K562 (cell line): ENCODE measurements around the gene SLC25A51. TPM values are rescaled to one million over a fixed set of nuclear protein-coding genes. Genes with fewer than 3 reads are reported as not detected.

ENCODE experiments used
- BCOR ChIP-seq: fragments of 450-650 bp; IDR thresholded peaks from 2 replicates; pipeline ENCODE4 v1.6.1; 2016
- EP400 ChIP-seq: fragments of 450-650 bp; IDR thresholded peaks from 2 replicates; pipeline ENCODE4 v1.6.1; 2017; ENCODE audit warnings: antibody characterized with exemption, mild to moderate bottlenecking, moderate library complexity
- HMGN3 ChIP-seq: IDR thresholded peaks from 2 replicates; pipeline ENCODE4 v1.6.1; 2011; ENCODE audit warnings: borderline replicate concordance, low read depth, mild to moderate bottlenecking, mixed read lengths, low read length; ENCODE audit not compliant: insufficient read length; ENCODE audit errors: extremely low read depth
- PHB2 ChIP-seq: fragments of 450-650 bp; IDR thresholded peaks from 2 replicates; pipeline ENCODE4 v1.6.1; 2017; ENCODE audit warnings: low read depth
- POLR2AphosphoS5 ChIP-seq: IDR thresholded peaks from 2 replicates; pipeline ENCODE4 v1.6.1; 2011; ENCODE audit warnings: mild to moderate bottlenecking, low read depth, low read length, moderate library complexity; ENCODE audit not compliant: control insufficient read depth, insufficient read depth
- RBM17 ChIP-seq: fragments of 200-400 bp; formaldehyde crosslinking; IDR thresholded peaks from 2 replicates; pipeline ENCODE4 v1.6.1; 2017; ENCODE audit warnings: low read depth, mild to moderate bottlenecking, low read length, borderline replicate concordance
- STAT5A ChIP-seq: IDR thresholded peaks from 2 replicates; pipeline ENCODE4 v1.6.1; 2012; ENCODE audit warnings: low read length, inconsistent platforms, borderline replicate concordance
- TCF3 ChIP-seq: sonication (generic); formaldehyde crosslinking; IDR thresholded peaks from 2 replicates; pipeline ENCODE4 v1.4.0; 2020; ENCODE audit warnings: mild to moderate bottlenecking, missing genetic modification reagents
- TOE1 ChIP-seq, 2 experiments: fragments of 450-650 bp in 1 of 2; sonication (generic) in 1 of 2; formaldehyde crosslinking in 1 of 2; IDR thresholded peaks; 2 replicates each; pipeline versions ENCODE4 v1.7.1 to v1.8.0; 2016 to 2022; ENCODE audit warnings: borderline replicate concordance in 2 of 2, mild to moderate bottlenecking in 2 of 2, antibody characterized with exemption in 1 of 2, inconsistent platforms in 1 of 2, low read depth in 1 of 2, missing genetic modification reagents in 1 of 2, moderate library complexity in 1 of 2
- TRIM24 ChIP-seq, 2 experiments: fragments of 450-650 bp; IDR thresholded peaks; 2 replicates each; pipeline ENCODE4 v1.6.1; 2016
- XRCC5 ChIP-seq: fragments of 200-400 bp; formaldehyde crosslinking; IDR thresholded peaks from 2 replicates; pipeline ENCODE4 v1.6.1; 2017; ENCODE audit warnings: low read depth, mild to moderate bottlenecking, low read length
- ZNF239 ChIP-seq: fragments of 250-450 bp; sonication (Bioruptor Pico); IDR thresholded peaks from 2 replicates; pipeline ENCODE4 v1.4.0; 2020; ENCODE audit warnings: mild to moderate bottlenecking
- ZNF764 ChIP-seq: fragments of 250-450 bp; sonication (Bioruptor Pico); IDR thresholded peaks from 2 replicates; pipeline ENCODE4 v1.4.0; 2020; ENCODE audit warnings: low read depth, mild to moderate bottlenecking, moderate library complexity
- ZSCAN32 ChIP-seq: fragments of 450-650 bp; formaldehyde crosslinking; IDR thresholded peaks from 2 replicates; pipeline ENCODE4 v1.4.0; 2020; ENCODE audit warnings: mild to moderate bottlenecking, moderate library complexity
- polyA plus RNA-seq, 8 experiments: library from polyadenylated mRNA; depleted of rRNA in 4 of 8; stranded (reverse) in 5 of 8; unstranded in 3 of 8; fragments of >200 nt; fragmentation: Nextera tagmentation in 2 of 8; fragmentation: Illumina TruSeq in 1 of 8; extraction: Ambion mirVana in 2 of 8; extraction: Trizol in 1 of 8; gene quantifications; 2 replicates each; pipeline versions ENCODE4 v1.2.1 to v1.2.3, GENCODE V29; 2011 to 2014; ENCODE audit warnings: inconsistent platforms in 1 of 8, missing spikeins in 1 of 8
- total RNA-seq, 7 experiments: library from RNA; depleted of rRNA in 6 of 7; stranded (reverse); fragments of >200 nt in 6 of 7; fragmentation: Illumina TruSeq in 2 of 7; extraction: Trizol in 2 of 7; gene quantifications; 2 replicates each; pipeline versions ENCODE4 v1.2.1 to v1.2.3, GENCODE V29; 2011 to 2021; ENCODE audit warnings: low replicate concordance in 1 of 7
- TF ChIP-seq, protein P1 (sequence below): sonication (generic); formaldehyde crosslinking; IDR thresholded peaks from 2 replicates; pipeline ENCODE4 v1.5.0; 2020; ENCODE audit warnings: missing genetic modification reagents
- TF ChIP-seq, protein P2 (sequence below), 2 experiments: fragments of 150-350 bp in 1 of 2; IDR thresholded peaks; 2 replicates each; pipeline ENCODE4 v1.6.1; 2012 to 2016; ENCODE audit warnings: low read depth in 2 of 2, low read length in 2 of 2, mild to moderate bottlenecking in 1 of 2, moderate library complexity in 1 of 2
- TF ChIP-seq, protein P3 (sequence below): fragments of 450-650 bp; IDR thresholded peaks from 2 replicates; pipeline ENCODE4 v1.6.1; 2017; ENCODE audit warnings: antibody characterized with exemption, mild to moderate bottlenecking
- TF ChIP-seq, protein P4 (sequence below): fragments of 450-650 bp; conservative IDR thresholded peaks from 2 replicates; pipeline ENCODE4 v1.6.1; 2016; ENCODE audit warnings: missing genetic modification characterization, low read depth, mild to moderate bottlenecking, missing compliant biosample characterization, moderate library complexity

Gene SLC25A51
- total and polyA plus RNA-seq, 9 of the 15 experiments (the other 6 are each of a cell fraction or from before 2014, with no cell fraction given): 9.1 to 40.7 (median 24.5) TPM

DNA sequence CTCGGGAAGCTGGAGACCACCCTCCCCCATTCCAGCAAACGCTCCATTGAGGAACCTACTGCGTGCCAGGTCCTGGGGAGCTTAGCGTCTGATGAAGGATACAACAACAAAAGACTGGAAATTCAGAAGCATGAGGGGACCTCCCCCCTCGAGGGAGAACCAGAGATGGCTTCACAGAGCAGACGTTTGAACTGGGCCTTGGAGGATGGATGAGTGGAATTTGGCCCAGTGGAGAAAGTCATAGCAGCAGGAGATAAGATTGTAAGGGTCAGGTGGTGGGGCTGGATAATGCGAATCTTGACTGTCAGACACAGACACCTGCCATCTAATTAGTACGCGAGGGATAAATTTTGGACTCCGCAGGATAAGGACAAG is 1.2 kb upstream of the SLC25A51 start (continued):
- TF ChIP-seq, protein P1, sequence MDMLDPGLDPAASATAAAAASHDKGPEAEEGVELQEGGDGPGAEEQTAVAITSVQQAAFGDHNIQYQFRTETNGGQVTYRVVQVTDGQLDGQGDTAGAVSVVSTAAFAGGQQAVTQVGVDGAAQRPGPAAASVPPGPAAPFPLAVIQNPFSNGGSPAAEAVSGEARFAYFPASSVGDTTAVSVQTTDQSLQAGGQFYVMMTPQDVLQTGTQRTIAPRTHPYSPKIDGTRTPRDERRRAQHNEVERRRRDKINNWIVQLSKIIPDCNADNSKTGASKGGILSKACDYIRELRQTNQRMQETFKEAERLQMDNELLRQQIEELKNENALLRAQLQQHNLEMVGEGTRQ (CRISPR knock-in tag): 0 out of 2 replicates have a peak, but pooled peaks have one; percentile 11
- TF ChIP-seq RBM17 (no peak), ZSCAN32 (CRISPR knock-in tag) (no peak), EP400 (no peak), TCF3 (CRISPR knock-in tag) (peak; percentile 92), HMGN3 (peak; percentile 48), TRIM24 (IDR thresholded peaks at IDR 0.05) (peak; percentile 55 to 77; a peak in 3 of 4 replicates), XRCC5 (no peak), TOE1 (IDR thresholded peaks at IDR 0.05; ENCODE audit: borderline replicate concordance) (no peak), TOE1 (CRISPR knock-in tag; IDR thresholded peaks at IDR 0.05; ENCODE audit: borderline replicate concordance, low read depth) (no peak), POLR2AphosphoS5 (peak; percentile 69; the same call in 1 of the 2 replicates), STAT5A (peak; percentile 80), PHB2 (peak; percentile 43; the same call in 1 of the 2 replicates), ZNF239 (CRISPR knock-in tag) (no peak), BCOR (peak; percentile 61), ZNF764 (no peak)
- TF ChIP-seq, protein P2, sequence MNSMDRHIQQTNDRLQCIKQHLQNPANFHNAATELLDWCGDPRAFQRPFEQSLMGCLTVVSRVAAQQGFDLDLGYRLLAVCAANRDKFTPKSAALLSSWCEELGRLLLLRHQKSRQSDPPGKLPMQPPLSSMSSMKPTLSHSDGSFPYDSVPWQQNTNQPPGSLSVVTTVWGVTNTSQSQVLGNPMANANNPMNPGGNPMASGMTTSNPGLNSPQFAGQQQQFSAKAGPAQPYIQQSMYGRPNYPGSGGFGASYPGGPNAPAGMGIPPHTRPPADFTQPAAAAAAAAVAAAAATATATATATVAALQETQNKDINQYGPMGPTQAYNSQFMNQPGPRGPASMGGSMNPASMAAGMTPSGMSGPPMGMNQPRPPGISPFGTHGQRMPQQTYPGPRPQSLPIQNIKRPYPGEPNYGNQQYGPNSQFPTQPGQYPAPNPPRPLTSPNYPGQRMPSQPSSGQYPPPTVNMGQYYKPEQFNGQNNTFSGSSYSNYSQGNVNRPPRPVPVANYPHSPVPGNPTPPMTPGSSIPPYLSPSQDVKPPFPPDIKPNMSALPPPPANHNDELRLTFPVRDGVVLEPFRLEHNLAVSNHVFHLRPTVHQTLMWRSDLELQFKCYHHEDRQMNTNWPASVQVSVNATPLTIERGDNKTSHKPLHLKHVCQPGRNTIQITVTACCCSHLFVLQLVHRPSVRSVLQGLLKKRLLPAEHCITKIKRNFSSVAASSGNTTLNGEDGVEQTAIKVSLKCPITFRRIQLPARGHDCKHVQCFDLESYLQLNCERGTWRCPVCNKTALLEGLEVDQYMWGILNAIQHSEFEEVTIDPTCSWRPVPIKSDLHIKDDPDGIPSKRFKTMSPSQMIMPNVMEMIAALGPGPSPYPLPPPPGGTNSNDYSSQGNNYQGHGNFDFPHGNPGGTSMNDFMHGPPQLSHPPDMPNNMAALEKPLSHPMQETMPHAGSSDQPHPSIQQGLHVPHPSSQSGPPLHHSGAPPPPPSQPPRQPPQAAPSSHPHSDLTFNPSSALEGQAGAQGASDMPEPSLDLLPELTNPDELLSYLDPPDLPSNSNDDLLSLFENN (IDR thresholded peaks at IDR 0.05; ENCODE audit: low read depth in 2 of 2, low read length in 2 of 2): peak in 1 of 2 experiments; percentile 76; a peak in 2 of 4 replicates
- TF ChIP-seq, protein P3, sequence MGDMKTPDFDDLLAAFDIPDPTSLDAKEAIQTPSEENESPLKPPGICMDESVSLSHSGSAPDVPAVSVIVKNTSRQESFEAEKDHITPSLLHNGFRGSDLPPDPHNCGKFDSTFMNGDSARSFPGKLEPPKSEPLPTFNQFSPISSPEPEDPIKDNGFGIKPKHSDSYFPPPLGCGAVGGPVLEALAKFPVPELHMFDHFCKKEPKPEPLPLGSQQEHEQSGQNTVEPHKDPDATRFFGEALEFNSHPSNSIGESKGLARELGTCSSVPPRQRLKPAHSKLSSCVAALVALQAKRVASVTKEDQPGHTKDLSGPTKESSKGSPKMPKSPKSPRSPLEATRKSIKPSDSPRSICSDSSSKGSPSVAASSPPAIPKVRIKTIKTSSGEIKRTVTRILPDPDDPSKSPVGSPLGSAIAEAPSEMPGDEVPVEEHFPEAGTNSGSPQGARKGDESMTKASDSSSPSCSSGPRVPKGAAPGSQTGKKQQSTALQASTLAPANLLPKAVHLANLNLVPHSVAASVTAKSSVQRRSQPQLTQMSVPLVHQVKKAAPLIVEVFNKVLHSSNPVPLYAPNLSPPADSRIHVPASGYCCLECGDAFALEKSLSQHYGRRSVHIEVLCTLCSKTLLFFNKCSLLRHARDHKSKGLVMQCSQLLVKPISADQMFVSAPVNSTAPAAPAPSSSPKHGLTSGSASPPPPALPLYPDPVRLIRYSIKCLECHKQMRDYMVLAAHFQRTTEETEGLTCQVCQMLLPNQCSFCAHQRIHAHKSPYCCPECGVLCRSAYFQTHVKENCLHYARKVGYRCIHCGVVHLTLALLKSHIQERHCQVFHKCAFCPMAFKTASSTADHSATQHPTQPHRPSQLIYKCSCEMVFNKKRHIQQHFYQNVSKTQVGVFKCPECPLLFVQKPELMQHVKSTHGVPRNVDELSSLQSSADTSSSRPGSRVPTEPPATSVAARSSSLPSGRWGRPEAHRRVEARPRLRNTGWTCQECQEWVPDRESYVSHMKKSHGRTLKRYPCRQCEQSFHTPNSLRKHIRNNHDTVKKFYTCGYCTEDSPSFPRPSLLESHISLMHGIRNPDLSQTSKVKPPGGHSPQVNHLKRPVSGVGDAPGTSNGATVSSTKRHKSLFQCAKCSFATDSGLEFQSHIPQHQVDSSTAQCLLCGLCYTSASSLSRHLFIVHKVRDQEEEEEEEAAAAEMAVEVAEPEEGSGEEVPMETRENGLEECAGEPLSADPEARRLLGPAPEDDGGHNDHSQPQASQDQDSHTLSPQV: peak; percentile 21; the same call in 1 of the 2 replicates
- TF ChIP-seq, protein P4, sequence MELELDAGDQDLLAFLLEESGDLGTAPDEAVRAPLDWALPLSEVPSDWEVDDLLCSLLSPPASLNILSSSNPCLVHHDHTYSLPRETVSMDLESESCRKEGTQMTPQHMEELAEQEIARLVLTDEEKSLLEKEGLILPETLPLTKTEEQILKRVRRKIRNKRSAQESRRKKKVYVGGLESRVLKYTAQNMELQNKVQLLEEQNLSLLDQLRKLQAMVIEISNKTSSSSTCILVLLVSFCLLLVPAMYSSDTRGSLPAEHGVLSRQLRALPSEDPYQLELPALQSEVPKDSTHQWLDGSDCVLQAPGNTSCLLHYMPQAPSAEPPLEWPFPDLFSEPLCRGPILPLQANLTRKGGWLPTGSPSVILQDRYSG (tag): no peak
